Measurements from ENCODE around the gene CPE.

CPE gene

DNA sequence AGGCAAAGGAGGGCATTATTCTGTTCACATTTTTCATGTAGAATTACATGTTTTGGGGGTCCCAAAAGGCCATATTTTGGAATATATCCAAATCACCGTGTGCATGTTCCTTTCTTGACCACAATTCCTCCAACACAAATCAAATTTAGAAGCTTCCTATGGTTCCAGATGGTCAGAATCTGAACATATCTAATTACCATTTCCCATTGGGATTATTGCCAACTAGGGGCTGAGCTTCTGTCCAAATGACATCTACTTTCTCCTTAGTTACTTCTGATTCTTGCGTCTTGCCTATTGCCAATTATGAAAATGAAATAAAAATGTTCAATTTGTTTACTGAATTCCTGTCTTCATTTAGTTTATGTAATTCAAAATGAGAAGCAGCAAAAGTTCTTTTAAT lies 163.7 kb downstream of the CPE start:
- Histone ChIP-seq H3K36me3 (ENCODE audit: control insufficient read depth, insufficient read depth, low read length) (no peaks in the 10 kb centered on the region), H3K9me3 (ENCODE audit: control insufficient read depth, insufficient read depth, low read length) (no peaks in the 10 kb centered on the region), H3K27ac (ENCODE audit: low read length) (no peak overlapping the region), H3K27me3 (ENCODE audit: control insufficient read depth, insufficient read depth, low read length) (no peaks in the 10 kb centered on the region), H3K4me1 (ENCODE audit: control insufficient read depth, insufficient read depth, low read length) (no peaks in the 10 kb centered on the region), H3K4me3 (ENCODE audit: low read length) (no peak overlapping the region)
- no peak for DNase-seq (ENCODE audit: low read depth, low spot score)
- WGBS (ENCODE audit: insufficient coverage, insufficient read length) = no CpG with 5 or more reads among the region's 2 CpGs
